H1 (cell line): Measurements from ENCODE around the gene PCDH9. TPM values are rescaled to one million over a fixed set of nuclear protein-coding genes. Genes with fewer than 3 reads are reported as not detected.

Experiments used
- CTCF ChIA-PET: fragments of 300-600 bp; sonication (Branson Sonifier 250); formaldehyde crosslinking; loops from one replicate; lab custom pipeline; 2021; ENCODE audit not compliant: partially characterized antibody; lab: Charles Lee
- POLR2A ChIA-PET: fragments of 300-600 bp; sonication (Branson Sonifier 250); formaldehyde crosslinking; loops from one replicate; lab custom pipeline; 2021; ENCODE audit warnings: inconsistent platforms; ENCODE audit not compliant: partially characterized antibody; lab: Charles Lee
- DNase-seq, 2 experiments: peaks; one replicate each; pipeline versions ENCODE4 v3.0.0 to v3.0.0-alpha.2; 2010 to 2022; ENCODE audit warnings: low spot score in 2 of 2, low read depth in 1 of 2, mixed read lengths in 1 of 2
- FAIRE-seq: peaks from 2 replicates; lab custom pipeline; 2011; peaks lifted over from hg19 to GRCh38; lab: Jason Lieb, UNC
- H2AFZ ChIP-seq: 2 replicates; pipeline ENCODE4 v1.8.1; 2012; ENCODE audit warnings: low read length, inconsistent platforms
- H2AK5ac ChIP-seq: 2 replicates; pipeline ENCODE4 v1.6.1; 2013; ENCODE audit warnings: low read depth, low read length
- H2BK120ac ChIP-seq: replicated peaks from 2 replicates; pipeline ENCODE3; 2013; ENCODE audit warnings: low read depth, low read length, inconsistent platforms
- H2BK12ac ChIP-seq: 2 replicates; pipeline ENCODE4 v1.6.1; 2013; ENCODE audit warnings: low read depth, low read length
- H2BK15ac ChIP-seq: 2 replicates; pipeline ENCODE4 v1.6.1; 2013; ENCODE audit warnings: low read length
- H2BK20ac ChIP-seq: 2 replicates; pipeline ENCODE4 v1.6.1; 2013; ENCODE audit warnings: low read length
- H2BK5ac ChIP-seq: 2 replicates; pipeline ENCODE4 v1.6.1; 2013; ENCODE audit warnings: low read depth, low read length
- H3K14ac ChIP-seq: 2 replicates; pipeline ENCODE4 v1.6.1; 2013; ENCODE audit warnings: inconsistent platforms; ENCODE audit not compliant: insufficient read length
- H3K18ac ChIP-seq: 2 replicates; pipeline ENCODE4 v1.6.1; 2013; ENCODE audit warnings: low read length; ENCODE audit errors: extremely low read depth
- H3K23ac ChIP-seq: 2 replicates; pipeline ENCODE4 v1.6.1; 2013; ENCODE audit warnings: inconsistent platforms; ENCODE audit not compliant: insufficient read length
- H3K23me2 ChIP-seq: 2 replicates; pipeline ENCODE4 v1.6.1; 2013; ENCODE audit warnings: low read depth, low read length
- H3K27ac ChIP-seq: 2 replicates; pipeline ENCODE4 v1.6.1; 2011; ENCODE audit warnings: low read depth, low read length, inconsistent platforms
- H3K27me3 ChIP-seq, 4 experiments: replicated peaks in 1 of 4; 1 replicate in 1 of 4; 2 replicates in 3 of 4; pipeline versions ENCODE4 v1.6.1 to v1.8.1; 2011 to 2013; ENCODE audit warnings: low read length in 3 of 4, mild to moderate bottlenecking in 3 of 4, inconsistent platforms in 2 of 4, mixed read lengths in 2 of 4, moderate library complexity in 1 of 4; ENCODE audit not compliant: control insufficient read depth in 3 of 4, insufficient read depth in 3 of 4; ENCODE audit errors: extremely low read depth in 1 of 4
- H3K36me3 ChIP-seq, 4 experiments: 2 replicates each; pipeline versions ENCODE4 v1.6.1 to v1.8.1; 2011 to 2013; ENCODE audit warnings: mild to moderate bottlenecking in 4 of 4, low read length in 3 of 4, moderate library complexity in 2 of 4, control low read depth in 1 of 4, inconsistent platforms in 1 of 4; ENCODE audit not compliant: insufficient read depth in 4 of 4, control insufficient read depth in 2 of 4
- H3K4ac ChIP-seq: replicated peaks from 2 replicates; pipeline ENCODE3; 2013; ENCODE audit warnings: low read length, low read depth, mixed read lengths, inconsistent platforms; ENCODE audit not compliant: insufficient read length
- H3K4me1 ChIP-seq, 4 experiments: replicated peaks in 1 of 4; 1 replicate in 1 of 4; 2 replicates in 3 of 4; pipeline versions ENCODE4 v1.6.1 to v1.8.1; 2011 to 2013; ENCODE audit warnings: low read length in 3 of 4, inconsistent platforms in 2 of 4, mixed read lengths in 1 of 4; ENCODE audit not compliant: insufficient read depth in 4 of 4, control insufficient read depth in 3 of 4
- H3K4me2 ChIP-seq, 2 experiments: 2 replicates each; pipeline versions ENCODE4 v1.6.1 to v1.8.1; 2011 to 2013; ENCODE audit warnings: low read depth in 2 of 2, low read length in 2 of 2, control low read depth in 1 of 2, inconsistent platforms in 1 of 2, mild to moderate bottlenecking in 1 of 2; ENCODE audit not compliant: insufficient read depth in 1 of 2
- H3K4me3 ChIP-seq, 4 experiments: fragments of 200-600, 300-600 bp in 1 of 4; sonication (generic), shearing (Covaris generic), sonication (Bioruptor Twin) in 1 of 4; 2 replicates each; pipeline versions ENCODE4 v1.5.1 to v1.8.1; 2011 to 2016; ENCODE audit warnings: low read length in 4 of 4, low read depth in 3 of 4, control low read depth in 2 of 4, inconsistent platforms in 2 of 4, mild to moderate bottlenecking in 2 of 4, mixed read lengths in 1 of 4, moderate library complexity in 1 of 4; ENCODE audit not compliant: insufficient read depth in 2 of 4; ENCODE audit errors: extremely low read depth in 1 of 4
- H3K56ac ChIP-seq: replicated peaks from 2 replicates; pipeline ENCODE3; 2013; ENCODE audit warnings: low read depth, mild to moderate bottlenecking, mixed read lengths, low read length, inconsistent platforms; ENCODE audit not compliant: insufficient read length
- H3K79me1 ChIP-seq: 2 replicates; pipeline ENCODE4 v1.6.1; 2013; ENCODE audit warnings: low read depth, low read length, control low read depth
- H3K79me2 ChIP-seq, 2 experiments: 2 replicates each; pipeline versions ENCODE4 v1.6.1 to v1.8.1; 2012 to 2013; ENCODE audit warnings: low read length in 2 of 2, mild to moderate bottlenecking in 2 of 2, inconsistent platforms in 1 of 2; ENCODE audit not compliant: insufficient read depth in 2 of 2, control insufficient read depth in 1 of 2
- H3K9ac ChIP-seq, 4 experiments: replicated peaks in 1 of 4; 1 replicate in 1 of 4; 2 replicates in 3 of 4; pipeline versions ENCODE4 v1.6.1 to v1.8.1; 2011 to 2013; ENCODE audit warnings: low read depth in 3 of 4, low read length in 3 of 4, control low read depth in 2 of 4, mild to moderate bottlenecking in 2 of 4, moderate library complexity in 2 of 4, inconsistent platforms in 1 of 4; ENCODE audit errors: extremely low read depth in 1 of 4
- H3K9me3 ChIP-seq, 2 experiments: 2 replicates each; pipeline versions ENCODE4 v1.6.1 to v1.8.1; 2012 to 2013; ENCODE audit warnings: mild to moderate bottlenecking in 2 of 2, moderate library complexity in 2 of 2, control low read depth in 1 of 2, inconsistent platforms in 1 of 2, low read depth in 1 of 2, low read length in 1 of 2, mixed read lengths in 1 of 2; ENCODE audit not compliant: insufficient read depth in 2 of 2
- H4K20me1 ChIP-seq, 2 experiments: replicated peaks in 1 of 2; 2 replicates each; pipeline versions ENCODE3 to v1.8.1; 2011 to 2013; ENCODE audit warnings: inconsistent platforms in 2 of 2, low read length in 2 of 2, mild to moderate bottlenecking in 1 of 2; ENCODE audit not compliant: insufficient read depth in 2 of 2, control insufficient read depth in 1 of 2
- H4K5ac ChIP-seq: 2 replicates; pipeline ENCODE4 v1.6.1; 2013; ENCODE audit warnings: low read length, low read depth, mixed read lengths, inconsistent platforms; ENCODE audit not compliant: insufficient read length
- H4K8ac ChIP-seq: 2 replicates; pipeline ENCODE4 v1.8.0; 2013; ENCODE audit warnings: mild to moderate bottlenecking, moderate library complexity, low read length, inconsistent platforms; ENCODE audit not compliant: insufficient read depth; ENCODE audit errors: extremely low read depth
- H4K91ac ChIP-seq: replicated peaks from 2 replicates; pipeline ENCODE3; 2013; ENCODE audit warnings: low read length, mixed read lengths, inconsistent platforms; ENCODE audit not compliant: insufficient read length
- CBX5 ChIP-seq: fragments of 300-800, 300-1000 bp; sonication (generic); IDR thresholded peaks from 2 replicates; pipeline ENCODE4 v1.7.1; 2016; ENCODE audit warnings: antibody characterized with exemption, low read length, low read depth
- CREB1 ChIP-seq: IDR thresholded peaks from 2 replicates; pipeline ENCODE4 v1.6.1; 2012; ENCODE audit warnings: inconsistent platforms
- FOSL1 ChIP-seq: IDR thresholded peaks from 2 replicates; pipeline ENCODE4 v1.6.1; 2011; ENCODE audit warnings: mild to moderate bottlenecking, low read depth, low read length, moderate library complexity; ENCODE audit not compliant: insufficient read depth
- JUN ChIP-seq: IDR thresholded peaks from 2 replicates; pipeline ENCODE4 v1.6.1; 2011; ENCODE audit warnings: low read depth, mild to moderate bottlenecking, improper control_type of control experiment, low read length
- KDM1A ChIP-seq: fragments of 200-600, 300-600 bp; sonication (generic); IDR thresholded peaks from 2 replicates; pipeline ENCODE4 v1.7.1; 2016; ENCODE audit warnings: mild to moderate bottlenecking, low read length, borderline replicate concordance
- MAFK ChIP-seq: IDR thresholded peaks from 2 replicates; pipeline ENCODE4 v1.6.1; 2012; ENCODE audit warnings: low read depth, mild to moderate bottlenecking, improper control_type of control experiment, low read length
- POLR2AphosphoS5 ChIP-seq: IDR thresholded peaks from 2 replicates; pipeline ENCODE4 v1.6.1; 2011; ENCODE audit warnings: low read depth, low read length
- RBBP5 ChIP-seq: IDR thresholded peaks from 2 replicates; pipeline ENCODE4 v1.7.1; 2012; ENCODE audit warnings: low read depth, mild to moderate bottlenecking, inconsistent platforms, low read length, moderate library complexity, borderline replicate concordance
- SAP30 ChIP-seq: fragments of 300-600 bp; sonication (generic); IDR thresholded peaks from 2 replicates; pipeline ENCODE4 v1.7.1; 2012; ENCODE audit warnings: low read length, moderate library complexity, mild to moderate bottlenecking, inconsistent platforms; ENCODE audit not compliant: insufficient read depth, insufficient replicate concordance
- SIN3A ChIP-seq, 2 experiments: IDR thresholded peaks in 1 of 2; conservative IDR thresholded peaks in 1 of 2; 2 replicates each; pipeline ENCODE4 v1.6.1; 2011 to 2012; ENCODE audit warnings: low read length in 2 of 2, improper control_type of control experiment in 1 of 2, low read depth in 1 of 2, mild to moderate bottlenecking in 1 of 2
- SIX5 ChIP-seq: IDR thresholded peaks from 2 replicates; pipeline ENCODE4 v1.6.1; 2011; ENCODE audit warnings: mild to moderate bottlenecking, low read depth, low read length
- SP2 ChIP-seq: IDR thresholded peaks from 2 replicates; pipeline ENCODE4 v1.6.1; 2012; ENCODE audit warnings: mild to moderate bottlenecking, low read length, inconsistent platforms
- TBP ChIP-seq: IDR thresholded peaks from 2 replicates; pipeline ENCODE4 v1.6.1; 2011; ENCODE audit warnings: low read depth, low read length, improper control_type of control experiment
- USF2 ChIP-seq: IDR thresholded peaks from 2 replicates; pipeline ENCODE4 v1.6.1; 2011; ENCODE audit warnings: low read length, improper control_type of control experiment
- WGBS, 2 experiments: shearing (Covaris generic) in 1 of 2; methylation state at CpG; one replicate each; pipeline versions ENCODE4 v1.1.6 to v1.1.7; 2013 to 2015; ENCODE audit warnings: low lambda C conversion rate in 2 of 2, mixed read lengths in 2 of 2, inconsistent platforms in 1 of 2, low coverage in 1 of 2, missing lambda C conversion rate in 1 of 2; ENCODE audit not compliant: insufficient replicate concordance in 2 of 2, insufficient coverage in 1 of 2, insufficient read length in 1 of 2; ENCODE audit errors: extremely low coverage in 1 of 2, missing lambda C conversion rate in 1 of 2; 5-methylcytosine and 5-hydroxymethylcytosine counted together
- polyA plus RNA-seq, 7 experiments: library from polyadenylated mRNA; depleted of rRNA in 3 of 7; stranded (reverse) in 5 of 7; unstranded in 2 of 7; fragments of >200 nt in 5 of 7; fragments of 200-250 nt in 2 of 7; gene quantifications; 1 replicate in 5 of 7; 2 replicates in 1 of 7; 4 replicates in 1 of 7; pipeline versions ENCODE4 v1.2.1 to v1.2.3, GENCODE V29; 2011 to 2013; ENCODE audit warnings: missing spikeins in 2 of 7, mixed read lengths in 2 of 7
- total RNA-seq: library from RNA; stranded (reverse); fragmentation: NEBNext Ultra II Directional; extraction: Animal tissue kit (Norgen Biotek cat#: 25700); gene quantifications from 2 replicates; pipeline ENCODE4 v1.2.1, GENCODE V29; 2021

The PCDH9 gene
- total and polyA plus RNA-seq, 2 of the 8 experiments (the other 6 are each of a cell fraction or from before 2014, with no cell fraction given): 0.12 to 0.60 TPM

GRCh38 chr13:66840621-66841020 lies 389.5 kb downstream of the PCDH9 start:
- Histone ChIP-seq H4K20me1 (no peaks in the 10 kb centered on the region), H3K27me3 (no peaks in the 10 kb centered on the region)
- no peak for FAIRE-seq

More at GRCh38 chr13:66840621-66841020, 389.5 kb downstream of the PCDH9 start:
- H2BK20ac ChIP-seq: no peak overlapping the region
- no peak overlapping the region for H3K27ac ChIP-seq
- H2BK12ac ChIP-seq: no peak overlapping the region
- no peaks in the 10 kb centered on the region for H3K79me1 ChIP-seq
- H3K56ac ChIP-seq: no peak overlapping the region
- H4K8ac ChIP-seq: no peak overlapping the region
- H2AFZ ChIP-seq: no peak overlapping the region
- 90% methylated on average over 3 of the region's 3 CpGs; no CpG with 5 or more reads in 1 of the 2 experiments for WGBS, 2 experiments
- no peak overlapping the region for H2AK5ac ChIP-seq
- no peak overlapping the region for H3K14ac ChIP-seq
- TF ChIP-seq CBX5 (no peak), SAP30 (no peak), MAFK (no peak), KDM1A (no peak), POLR2AphosphoS5 (no peak), CREB1 (no peak), RBBP5 (no peak), FOSL1 (no peak), JUN (no peak), SIN3A (conservative IDR thresholded peaks at IDR 0.05 in 1 of 2, IDR thresholded peaks at IDR 0.05 in 1 of 2; ENCODE audit: low read depth in 1 of 2, low read length in 2 of 2) (no peak), USF2 (no peak), TBP (no peak), SP2 (no peak), SIX5 (no peak)
- H3K36me3 ChIP-seq: no peaks in the 10 kb centered on the region
- H3K4me1 ChIP-seq: no peaks in the 10 kb centered on the region
- no peaks in the 10 kb centered on the region for H3K79me2 ChIP-seq
- no peak for DNase-seq
- H3K4ac ChIP-seq: no peak overlapping the region
- no peak overlapping the region for H3K4me2 ChIP-seq
- CTCF ChIA-PET: interaction anchor here (1.6 kb wide), 1 partner anchor 334 kb away, joined by 3 read pairs; no protein-coding TSS in a partner anchor
- H2BK5ac ChIP-seq: no peak overlapping the region
- no peak overlapping the region for H3K9ac ChIP-seq
- H2BK120ac ChIP-seq: no peak overlapping the region
- no peaks in the 10 kb centered on the region for H3K9me3 ChIP-seq
- no peak overlapping the region for H3K4me3 ChIP-seq
- POLR2A ChIA-PET: no interaction called here
- H3K23ac ChIP-seq: no peak overlapping the region
- H3K23me2 ChIP-seq: no peaks in the 10 kb centered on the region
- H4K91ac ChIP-seq: no peak overlapping the region
- H4K5ac ChIP-seq: no peak overlapping the region
- H3K18ac ChIP-seq: no peak overlapping the region
- no peak overlapping the region for H2BK15ac ChIP-seq
